NCI-H2171 treated with DMSO at 0.1 percent for 48 hours (cell line): ENCODE data around the gene PCDHA9.
"Not testable (repeated sequence)": the region's sequence is repeated elsewhere in the genome, so short reads cannot be mapped to it uniquely, and the experiment has no call there.

Source experiments
- DNase-seq: peaks from one replicate; lab custom pipeline; 2025; lab: John Stamatoyannopoulos, UW

The PCDHA9 gene

GRCh38 chr5:140876541-140877261 lies 28.5 kb downstream of the PCDHA9 start:
- DNase-seq: not testable (repeated sequence)

GRCh38 chr5:140877262-140877581 lies 29.0 kb downstream of the PCDHA9 start:
- no peak for DNase-seq

GRCh38 chr5:140881889-140882590 lies 33.9 kb downstream of the PCDHA9 start, which contains the start of gene PCDHA13:
Gene PCDHA13 (plus strand): TSS chr5:140882124. CDS start chr5:140882269, 145 bp downstream.
- DNase-seq: no peak

GRCh38 chr5:140882591-140882899 lies 34.4 kb downstream of the PCDHA9 start:
- no peak for DNase-seq

- no peak for DNase-seq
These were observed 35.2 kb downstream of the PCDHA9 start for GRCh38 chr5:140883373-140883772.

DNA sequence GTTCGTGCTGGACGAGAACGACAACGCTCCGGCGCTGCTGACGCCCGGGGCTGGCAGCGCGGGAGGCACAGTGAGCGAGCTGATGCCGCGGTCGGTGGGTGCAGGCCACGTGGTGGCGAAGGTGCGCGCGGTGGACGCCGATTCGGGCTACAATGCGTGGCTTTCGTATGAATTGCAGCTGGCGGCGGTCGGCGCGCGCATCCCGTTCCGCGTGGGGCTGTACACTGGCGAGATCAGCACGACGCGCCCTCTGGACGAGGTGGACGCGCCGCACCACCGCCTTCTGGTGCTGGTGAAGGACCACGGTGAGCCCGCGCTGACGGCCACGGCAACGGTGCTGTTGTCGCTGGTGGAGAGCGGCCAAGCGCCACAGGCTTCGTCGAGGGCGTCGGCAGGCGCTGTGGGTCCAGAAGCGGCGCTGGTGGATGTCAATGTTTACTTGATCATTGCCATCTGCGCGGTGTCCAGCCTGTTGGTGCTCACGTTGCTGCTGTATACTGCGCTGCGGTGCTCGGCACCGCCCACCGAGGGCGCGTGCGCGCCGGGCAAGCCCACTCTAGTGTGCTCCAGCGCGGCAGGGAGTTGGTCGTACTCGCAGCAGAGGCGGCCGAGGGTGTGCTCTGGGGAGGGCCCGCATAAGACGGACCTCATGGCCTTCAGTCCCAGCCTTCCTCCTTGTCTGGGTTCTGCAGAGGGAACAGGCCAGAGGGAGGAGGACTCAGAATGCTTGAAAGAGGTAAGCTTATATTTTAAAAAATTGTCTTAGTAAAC lies 35.9 kb downstream of the PCDHA9 start:
- DNase-seq: no peak
